BE2C (cell line): ENCODE results near the gene MOGAT2.
"Not testable (repeated sequence)": the region's sequence is repeated elsewhere in the genome, so short reads cannot be mapped to it uniquely, and the experiment has no call there.

Experiments
- DNase-seq: peaks from one replicate; pipeline ENCODE4 v3.0.0-alpha.2; 2020
- H3K27me3 ChIP-seq: fragments of 250-450 bp; sonication (Bioruptor Pico); 2 replicates; pipeline ENCODE4 v1.5.1; 2020; ENCODE audit warnings: mild to moderate bottlenecking
- H3K36me3 ChIP-seq: fragments of 250-450 bp; sonication (Bioruptor Pico); 2 replicates; pipeline ENCODE4 v1.5.1; 2020; ENCODE audit warnings: mild to moderate bottlenecking
- H3K4me1 ChIP-seq: fragments of 250-450 bp; sonication (Bioruptor Pico); 2 replicates; pipeline ENCODE4 v1.5.1; 2020
- H3K4me3 ChIP-seq: 2 replicates; pipeline ENCODE4 v1.5.1; 2011; ENCODE audit warnings: low read depth, low read length
- H3K9me3 ChIP-seq: fragments of 250-450 bp; sonication (Bioruptor Pico); 2 replicates; pipeline ENCODE4 v1.5.1; 2020
- TF ChIP-seq, protein P1 (sequence below): IDR thresholded peaks from 2 replicates; pipeline ENCODE4 v1.5.1; 2012; ENCODE audit warnings: mild to moderate bottlenecking, low read depth, low read length

The MOGAT2 gene

DNA sequence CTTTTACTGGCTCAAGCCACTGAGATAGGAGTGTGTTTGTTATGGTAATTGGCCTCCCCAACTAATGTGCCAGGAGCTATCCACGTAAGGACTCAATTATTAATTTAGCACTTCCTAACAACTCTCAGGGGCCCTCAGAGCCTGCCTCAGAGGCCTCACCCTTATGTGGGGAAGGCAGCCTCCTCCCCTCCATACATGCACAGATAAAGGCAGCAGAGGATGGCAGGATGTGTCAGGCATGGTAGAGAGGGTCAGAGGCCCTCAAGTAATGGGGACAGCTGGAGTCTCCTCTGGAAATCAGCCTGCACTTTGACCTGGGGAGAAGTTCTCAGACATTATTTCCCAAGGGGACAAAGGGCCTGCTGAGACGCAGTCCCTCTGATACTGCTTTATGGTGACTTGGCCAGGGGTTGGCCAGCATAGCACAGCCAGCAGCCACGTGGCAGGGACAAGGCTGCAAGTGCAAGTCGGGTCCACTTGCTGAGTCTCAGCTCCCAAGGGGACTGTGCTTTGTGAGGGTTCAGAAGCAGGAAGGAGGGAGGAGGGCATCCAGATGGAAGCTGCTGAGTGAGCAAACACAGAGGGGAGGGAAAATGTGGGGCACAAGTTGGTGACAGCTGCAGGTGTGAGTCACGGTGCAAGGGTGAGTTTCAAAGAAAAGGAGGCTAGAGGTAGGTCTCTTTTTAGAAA, 17.0 kb downstream of the MOGAT2 start:
- no peaks in the 10 kb centered on the region for H3K36me3 ChIP-seq
- DNase-seq = no peak
- H3K27me3 ChIP-seq = no peaks in the 10 kb centered on the region
- H3K9me3 ChIP-seq = no peaks in the 10 kb centered on the region
- TF ChIP-seq, protein P1, sequence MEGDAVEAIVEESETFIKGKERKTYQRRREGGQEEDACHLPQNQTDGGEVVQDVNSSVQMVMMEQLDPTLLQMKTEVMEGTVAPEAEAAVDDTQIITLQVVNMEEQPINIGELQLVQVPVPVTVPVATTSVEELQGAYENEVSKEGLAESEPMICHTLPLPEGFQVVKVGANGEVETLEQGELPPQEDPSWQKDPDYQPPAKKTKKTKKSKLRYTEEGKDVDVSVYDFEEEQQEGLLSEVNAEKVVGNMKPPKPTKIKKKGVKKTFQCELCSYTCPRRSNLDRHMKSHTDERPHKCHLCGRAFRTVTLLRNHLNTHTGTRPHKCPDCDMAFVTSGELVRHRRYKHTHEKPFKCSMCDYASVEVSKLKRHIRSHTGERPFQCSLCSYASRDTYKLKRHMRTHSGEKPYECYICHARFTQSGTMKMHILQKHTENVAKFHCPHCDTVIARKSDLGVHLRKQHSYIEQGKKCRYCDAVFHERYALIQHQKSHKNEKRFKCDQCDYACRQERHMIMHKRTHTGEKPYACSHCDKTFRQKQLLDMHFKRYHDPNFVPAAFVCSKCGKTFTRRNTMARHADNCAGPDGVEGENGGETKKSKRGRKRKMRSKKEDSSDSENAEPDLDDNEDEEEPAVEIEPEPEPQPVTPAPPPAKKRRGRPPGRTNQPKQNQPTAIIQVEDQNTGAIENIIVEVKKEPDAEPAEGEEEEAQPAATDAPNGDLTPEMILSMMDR = no peak
- no peaks in the 10 kb centered on the region for H3K4me1 ChIP-seq
- H3K4me3 ChIP-seq = no peak overlapping the region

DNA sequence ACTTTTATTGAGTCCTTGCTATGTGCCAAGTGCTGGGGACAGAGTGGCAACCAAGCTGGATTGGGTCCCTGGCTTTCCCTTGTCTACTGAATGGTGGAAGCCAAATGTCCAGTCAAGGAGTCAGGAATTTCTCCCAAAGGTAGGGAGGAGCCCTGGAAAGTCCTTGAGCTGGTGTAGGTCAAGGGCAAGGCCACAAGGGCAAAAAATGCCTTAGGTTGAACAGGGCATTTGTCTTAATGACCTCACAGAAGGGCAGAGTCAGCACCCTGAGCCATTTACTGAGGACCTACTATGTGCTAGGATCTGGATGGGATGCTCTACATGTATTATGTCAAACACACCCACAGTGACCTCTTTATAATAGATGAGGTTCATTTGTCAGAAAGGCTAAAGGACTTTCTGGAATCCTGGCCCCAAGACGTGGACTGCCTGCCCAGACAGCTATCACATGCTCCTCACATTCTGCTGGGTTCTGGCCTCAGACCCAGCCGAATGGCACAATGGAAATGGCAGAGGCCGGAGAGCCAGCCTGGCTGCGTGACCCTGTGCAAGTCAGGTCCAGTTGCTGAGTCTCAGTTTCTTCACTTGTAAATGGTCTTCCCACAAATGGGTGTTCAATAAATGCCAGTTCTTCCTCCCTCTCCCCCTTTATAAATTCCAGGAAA, 17.7 kb downstream of the MOGAT2 start:
- DNase-seq = no peak
- H3K36me3 ChIP-seq = no peaks in the 10 kb centered on the region
- no peaks in the 10 kb centered on the region for H3K27me3 ChIP-seq
- no peaks in the 10 kb centered on the region for H3K4me1 ChIP-seq
- TF ChIP-seq, protein P1 = no peak
- H3K9me3 ChIP-seq = no peaks in the 10 kb centered on the region
- H3K4me3 ChIP-seq = no peak overlapping the region

DNA sequence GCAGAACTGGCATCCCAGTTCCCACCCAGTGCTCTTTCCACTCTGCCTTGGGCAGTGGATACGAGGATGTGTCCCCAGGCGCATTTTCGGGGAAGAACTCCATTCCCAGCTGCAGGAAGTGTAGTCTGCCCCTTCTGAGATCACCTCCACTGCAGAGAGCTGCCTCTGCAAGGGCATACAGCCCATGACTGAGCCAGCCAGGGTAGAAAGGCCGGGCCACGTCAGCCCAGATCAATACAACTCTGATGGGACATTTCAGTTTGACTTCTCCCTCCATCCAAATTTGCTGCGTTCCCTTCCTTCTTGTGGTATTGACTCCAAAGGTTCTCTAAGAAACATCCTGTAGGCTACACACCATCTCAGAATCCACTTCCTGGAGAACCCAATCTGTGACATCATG, 19.7 kb downstream of the MOGAT2 start:
- no peak for DNase-seq
- H3K4me3 ChIP-seq = no peak overlapping the region
- H3K36me3 ChIP-seq = no peaks in the 10 kb centered on the region
- TF ChIP-seq, protein P1 = no peak
- H3K4me1 ChIP-seq = no peaks in the 10 kb centered on the region
- no peaks in the 10 kb centered on the region for H3K9me3 ChIP-seq
- H3K27me3 ChIP-seq = no peaks in the 10 kb centered on the region

DNA sequence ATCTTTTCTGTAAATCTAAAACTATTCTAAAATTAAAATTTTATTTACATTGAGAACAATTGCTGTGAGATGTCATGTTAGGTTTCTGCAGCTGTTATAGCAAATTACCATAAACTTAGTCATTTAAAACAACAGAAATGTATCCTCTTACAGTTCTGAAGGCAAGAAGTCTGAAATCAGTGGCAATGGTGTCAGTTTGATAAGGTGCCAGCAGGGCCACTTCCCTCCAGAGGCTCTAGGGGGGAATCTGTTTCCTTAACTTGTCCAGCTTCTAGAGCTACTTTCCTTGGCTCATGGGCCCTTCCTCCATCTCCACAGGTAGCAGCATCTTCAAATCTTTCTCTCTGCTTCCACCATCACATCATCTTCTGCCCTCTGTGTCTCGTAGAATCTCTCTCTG, 23.0 kb downstream of the MOGAT2 start:
- no peaks in the 10 kb centered on the region for H3K4me1 ChIP-seq
- TF ChIP-seq, protein P1 = no peak
- H3K9me3 ChIP-seq = no peaks in the 10 kb centered on the region
- H3K36me3 ChIP-seq = no peaks in the 10 kb centered on the region
- H3K4me3 ChIP-seq = no peak overlapping the region
- DNase-seq = no peak
- H3K27me3 ChIP-seq = no peaks in the 10 kb centered on the region

DNA sequence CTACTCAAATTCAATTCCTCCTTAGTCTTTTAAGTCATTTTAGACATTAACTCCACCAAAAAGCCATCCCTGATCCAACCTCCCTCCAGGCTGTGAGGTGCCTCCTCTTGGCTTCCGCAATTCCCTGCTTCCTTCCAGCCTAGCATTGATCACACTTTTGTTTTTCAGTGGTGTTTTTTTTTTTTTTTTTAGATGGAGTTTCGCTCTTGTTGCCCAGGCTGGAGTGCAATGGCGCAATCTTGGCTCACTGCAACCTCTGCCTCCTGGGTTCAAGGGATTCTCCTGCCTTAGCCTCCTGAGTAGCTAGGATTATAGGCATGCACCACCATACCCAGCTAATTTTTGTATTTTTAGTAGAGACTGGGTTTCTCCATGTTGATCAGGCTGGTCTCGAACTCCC, 25.5 kb downstream of the MOGAT2 start:
- H3K4me3 ChIP-seq, DNase-seq, H3K27me3 ChIP-seq, H3K36me3 ChIP-seq, H3K9me3 ChIP-seq, H3K4me1 ChIP-seq: not testable (repeated sequence)

DNA sequence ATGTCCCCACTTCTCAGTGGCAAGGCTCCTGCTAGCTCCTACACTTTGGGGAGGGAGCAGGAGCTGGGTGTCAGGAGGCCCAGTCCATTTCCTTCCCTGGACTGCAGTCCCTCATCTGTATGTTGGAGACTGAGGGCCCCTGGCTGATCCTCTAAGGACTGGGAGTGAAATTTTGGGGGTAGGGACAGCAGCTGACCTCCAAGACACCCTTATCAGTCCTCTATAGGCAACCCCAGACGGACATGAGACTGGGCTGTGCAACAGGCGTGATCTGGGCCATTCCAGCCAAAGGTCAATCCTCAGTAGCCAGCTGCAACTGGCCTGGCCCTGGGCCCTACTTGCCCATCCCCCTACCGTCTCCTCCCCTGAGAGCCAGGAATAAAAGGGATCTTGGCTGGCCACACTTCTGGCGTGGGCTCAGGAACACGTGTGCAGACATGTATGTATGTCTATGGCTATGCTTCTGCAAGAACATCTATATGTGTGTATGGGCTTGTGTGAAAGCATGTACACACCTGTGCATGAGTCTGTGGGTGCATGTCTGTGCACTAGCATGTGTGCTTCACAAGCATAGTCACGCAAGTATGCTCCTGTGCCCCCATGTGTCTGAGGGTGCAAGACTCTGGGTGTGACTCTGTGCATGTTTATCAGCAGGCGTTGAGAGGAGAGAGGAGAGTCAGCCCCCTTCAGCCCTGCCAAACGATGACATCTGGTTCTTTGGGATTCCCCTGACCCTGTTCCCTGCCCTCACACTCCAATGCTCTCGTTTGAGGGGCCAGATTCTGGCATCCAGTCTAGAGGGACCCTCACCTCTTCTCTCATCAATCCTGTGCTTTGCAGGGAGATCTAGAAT, 26.3 kb downstream of the MOGAT2 start:
- TF ChIP-seq, protein P1 = no peak
- DNase-seq = no peak
- no peaks in the 10 kb centered on the region for H3K27me3 ChIP-seq
- no peaks in the 10 kb centered on the region for H3K4me1 ChIP-seq
- no peaks in the 10 kb centered on the region for H3K36me3 ChIP-seq
- H3K9me3 ChIP-seq = no peaks in the 10 kb centered on the region
- no peak overlapping the region for H3K4me3 ChIP-seq
